Ishikawa (cell line): ENCODE results near the gene YTHDC1.

ENCODE experiments used
- CEBPB ChIP-seq: IDR thresholded peaks from 2 replicates; pipeline ENCODE4 v1.6.1; 2012
- CREB1 ChIP-seq: IDR thresholded peaks from 2 replicates; pipeline ENCODE4 v1.6.1; 2012; ENCODE audit warnings: low read depth
- EGR1 ChIP-seq: IDR thresholded peaks from 2 replicates; pipeline ENCODE4 v1.6.1; 2012
- EP300 ChIP-seq: IDR thresholded peaks from 2 replicates; pipeline ENCODE4 v1.6.1; 2012; ENCODE audit warnings: borderline replicate concordance
- FOXM1 ChIP-seq: IDR thresholded peaks from 2 replicates; pipeline ENCODE4 v1.6.1; 2012; ENCODE audit warnings: low read depth, borderline replicate concordance
- NFIC ChIP-seq: IDR thresholded peaks from 2 replicates; pipeline ENCODE4 v1.6.1; 2012
- RAD21 ChIP-seq: IDR thresholded peaks from 2 replicates; pipeline ENCODE4 v1.6.1; 2012; ENCODE audit warnings: low read depth
- TAF1 ChIP-seq: IDR thresholded peaks from 2 replicates; pipeline ENCODE4 v1.6.1; 2012; ENCODE audit warnings: low read depth, mild to moderate bottlenecking
- TCF12 ChIP-seq: IDR thresholded peaks from 2 replicates; pipeline ENCODE4 v1.6.1; 2012; ENCODE audit warnings: low read depth
- TEAD4 ChIP-seq: IDR thresholded peaks from 2 replicates; pipeline ENCODE4 v1.6.1; 2012
- USF1 ChIP-seq: IDR thresholded peaks from 2 replicates; pipeline ENCODE4 v1.6.1; 2012
- YY1 ChIP-seq: IDR thresholded peaks from 2 replicates; pipeline ENCODE4 v1.6.1; 2012; ENCODE audit warnings: low read depth
- ZBTB7A ChIP-seq: IDR thresholded peaks from 2 replicates; pipeline ENCODE4 v1.6.1; 2012; ENCODE audit warnings: low read depth
- TF ChIP-seq, protein P1 (sequence below): IDR thresholded peaks from 2 replicates; pipeline ENCODE4 v1.6.1; 2012
- TF ChIP-seq, protein P2 (sequence below): IDR thresholded peaks from 2 replicates; pipeline ENCODE4 v1.6.1; 2012; ENCODE audit warnings: low read depth, mild to moderate bottlenecking

Gene YTHDC1

GRCh38 chr4:68272380-68272779 lies 77.5 kb downstream of the YTHDC1 start:
- TF ChIP-seq ZBTB7A (no peak), RAD21 (no peak), TCF12 (no peak), EGR1 (no peak), TAF1 (no peak), NFIC (no peak), EP300 (no peak)
- TF ChIP-seq, protein P1, sequence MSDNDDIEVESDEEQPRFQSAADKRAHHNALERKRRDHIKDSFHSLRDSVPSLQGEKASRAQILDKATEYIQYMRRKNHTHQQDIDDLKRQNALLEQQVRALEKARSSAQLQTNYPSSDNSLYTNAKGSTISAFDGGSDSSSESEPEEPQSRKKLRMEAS: no peak

DNA sequence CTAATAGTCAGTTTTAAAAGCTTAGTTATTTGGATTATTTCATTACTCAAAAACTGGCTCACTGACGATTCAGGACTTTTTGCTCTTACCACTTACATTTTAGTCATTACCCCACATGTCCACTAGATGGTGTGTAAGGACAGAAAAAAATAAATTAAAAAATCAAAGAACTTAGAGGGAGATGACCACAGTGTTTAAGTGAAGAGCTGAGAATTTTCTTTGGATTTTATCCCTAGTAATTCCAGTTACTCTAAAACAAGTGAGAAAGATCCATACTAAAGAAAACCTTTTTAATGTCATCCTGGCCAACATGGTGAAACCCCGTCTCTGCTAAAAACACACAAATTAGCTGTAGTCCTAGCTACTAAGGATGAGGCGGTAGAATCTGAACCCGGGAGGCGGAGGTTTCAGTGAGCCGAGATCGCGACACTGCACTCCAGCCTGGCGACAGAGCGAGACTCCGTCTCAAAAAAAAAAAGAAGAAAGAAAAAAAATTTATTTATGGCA lies 78.0 kb downstream of the YTHDC1 start:
- TF ChIP-seq CREB1 (no peak), RAD21 (peak; percentile 73)

DNA sequence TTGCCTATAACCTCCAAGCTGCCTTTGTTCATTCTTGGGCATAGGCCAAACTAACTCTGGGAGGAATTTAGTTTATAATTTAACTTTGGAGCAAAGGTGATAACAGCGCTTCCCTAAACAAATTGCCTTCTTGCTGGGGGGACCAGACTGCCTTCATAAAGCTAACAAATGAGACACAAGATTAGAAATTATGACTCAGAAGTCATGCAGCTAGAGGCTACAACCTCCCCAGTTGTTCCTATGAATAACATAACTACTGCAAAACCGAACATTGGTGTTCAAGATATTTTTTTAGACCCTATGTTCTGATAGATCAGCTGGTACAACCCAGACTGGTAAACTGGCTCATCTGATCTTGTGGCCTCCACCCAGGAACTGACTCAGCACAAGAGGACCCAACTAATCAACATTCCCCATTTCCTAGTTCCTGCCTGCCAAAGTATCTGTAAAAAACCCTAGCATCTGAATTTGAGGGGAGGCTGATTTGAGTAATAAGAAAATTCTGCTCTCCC lies 82.4 kb downstream of the YTHDC1 start:
- no peak for TF ChIP-seq CREB1
- TF ChIP-seq, protein P2, sequence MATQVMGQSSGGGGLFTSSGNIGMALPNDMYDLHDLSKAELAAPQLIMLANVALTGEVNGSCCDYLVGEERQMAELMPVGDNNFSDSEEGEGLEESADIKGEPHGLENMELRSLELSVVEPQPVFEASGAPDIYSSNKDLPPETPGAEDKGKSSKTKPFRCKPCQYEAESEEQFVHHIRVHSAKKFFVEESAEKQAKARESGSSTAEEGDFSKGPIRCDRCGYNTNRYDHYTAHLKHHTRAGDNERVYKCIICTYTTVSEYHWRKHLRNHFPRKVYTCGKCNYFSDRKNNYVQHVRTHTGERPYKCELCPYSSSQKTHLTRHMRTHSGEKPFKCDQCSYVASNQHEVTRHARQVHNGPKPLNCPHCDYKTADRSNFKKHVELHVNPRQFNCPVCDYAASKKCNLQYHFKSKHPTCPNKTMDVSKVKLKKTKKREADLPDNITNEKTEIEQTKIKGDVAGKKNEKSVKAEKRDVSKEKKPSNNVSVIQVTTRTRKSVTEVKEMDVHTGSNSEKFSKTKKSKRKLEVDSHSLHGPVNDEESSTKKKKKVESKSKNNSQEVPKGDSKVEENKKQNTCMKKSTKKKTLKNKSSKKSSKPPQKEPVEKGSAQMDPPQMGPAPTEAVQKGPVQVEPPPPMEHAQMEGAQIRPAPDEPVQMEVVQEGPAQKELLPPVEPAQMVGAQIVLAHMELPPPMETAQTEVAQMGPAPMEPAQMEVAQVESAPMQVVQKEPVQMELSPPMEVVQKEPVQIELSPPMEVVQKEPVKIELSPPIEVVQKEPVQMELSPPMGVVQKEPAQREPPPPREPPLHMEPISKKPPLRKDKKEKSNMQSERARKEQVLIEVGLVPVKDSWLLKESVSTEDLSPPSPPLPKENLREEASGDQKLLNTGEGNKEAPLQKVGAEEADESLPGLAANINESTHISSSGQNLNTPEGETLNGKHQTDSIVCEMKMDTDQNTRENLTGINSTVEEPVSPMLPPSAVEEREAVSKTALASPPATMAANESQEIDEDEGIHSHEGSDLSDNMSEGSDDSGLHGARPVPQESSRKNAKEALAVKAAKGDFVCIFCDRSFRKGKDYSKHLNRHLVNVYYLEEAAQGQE: no peak
- TF ChIP-seq EGR1: no peak
- no peak for TF ChIP-seq CEBPB
- no peak for TF ChIP-seq ZBTB7A
- TF ChIP-seq YY1: no peak
- TF ChIP-seq FOXM1: no peak
- no peak for TF ChIP-seq TAF1
- no peak for TF ChIP-seq EP300
- no peak for TF ChIP-seq RAD21
- no peak for TF ChIP-seq TEAD4
- TF ChIP-seq NFIC: no peak
- TF ChIP-seq USF1: no peak
- no peak for TF ChIP-seq TCF12
- TF ChIP-seq, protein P1: no peak

GRCh38 chr4:68264875-68265565 lies 84.9 kb downstream of the YTHDC1 start:
- TF ChIP-seq TEAD4: no peak
- TF ChIP-seq TCF12: no peak
- TF ChIP-seq EGR1: no peak
- TF ChIP-seq USF1: no peak
- no peak for TF ChIP-seq TAF1
- no peak for TF ChIP-seq YY1
- TF ChIP-seq ZBTB7A: no peak
- no peak for TF ChIP-seq RAD21
- TF ChIP-seq FOXM1: no peak
- no peak for TF ChIP-seq CREB1
- TF ChIP-seq, protein P1: no peak
- no peak for TF ChIP-seq EP300
- no peak for TF ChIP-seq NFIC
- TF ChIP-seq, protein P2: no peak
